ENCODE measurements around the gene LCORL. TPM values are rescaled to one million over a fixed set of nuclear protein-coding genes. Genes with fewer than 3 reads are reported as not detected.
A peak's percentile ranks its signal among the peaks of the same experiment; 100 is the strongest.

LCORL gene
- total RNA-seq, 1 experiment from 2014 or later: 15.5 TPM

- no peak overlapping the region for H2BK5ac ChIP-seq (ENCODE audit: insufficient read length, low read length)
- no peaks in the 10 kb centered on the region for H4K20me1 ChIP-seq (ENCODE audit: control insufficient read depth, insufficient read depth, insufficient read length)
- no peaks in the 10 kb centered on the region for H3K4me1 ChIP-seq (ENCODE audit: insufficient read depth, low read length)
- no peak overlapping the region for H3K56ac ChIP-seq (ENCODE audit: insufficient read length, low read depth, low read length)
- H3K27ac ChIP-seq (ENCODE audit: insufficient read length, low read depth, low read length): no peak overlapping the region
- H3K9ac ChIP-seq (ENCODE audit: extremely low read depth, insufficient read length, low read length): no peak overlapping the region
- no peak overlapping the region for H2AK5ac ChIP-seq (ENCODE audit: insufficient read length, low read length)
- H2BK15ac ChIP-seq (ENCODE audit: low read depth, low read length): no peak overlapping the region
- no peak overlapping the region for H2BK12ac ChIP-seq (ENCODE audit: insufficient read length, low read depth, low read length)
- H3T11ph ChIP-seq (ENCODE audit: low read length): no peak overlapping the region
- H3K23ac ChIP-seq (ENCODE audit: insufficient read length, low read depth, low read length): no peak overlapping the region
- Mint-ChIP-seq H3K27me3 (ENCODE audit: low read depth) (no peaks in the 10 kb centered on the region), H3K4me1 (no peaks in the 10 kb centered on the region), H3K4me3 (no peak overlapping the region), H3K36me3 (ENCODE audit: insufficient read depth in 1 of 3, low read depth in 3 of 3) (no peaks in the 10 kb centered on the region; a peak in 1 of 7 replicates), H3K27ac (no peak overlapping the region), H3K9me3 (no peaks in the 10 kb centered on the region)
- WGBS (ENCODE audit: extremely low coverage, insufficient read length, low lambda C conversion rate): no CpG with 5 or more reads among the region's 2 CpGs
- no peak overlapping the region for H2BK20ac ChIP-seq (ENCODE audit: low read depth, low read length, poor library complexity, severe bottlenecking)
- peak; percentile 62 for TF ChIP-seq CTCF (conservative IDR thresholded peaks at IDR 0.05)
- H4K5ac ChIP-seq (ENCODE audit: insufficient read length, low read depth, low read length): no peak overlapping the region
- H3K4me2 ChIP-seq (ENCODE audit: insufficient read depth, insufficient read length, low read length): no peak overlapping the region
- no peak overlapping the region for H3K4ac ChIP-seq (ENCODE audit: low read depth, low read length)
- H3K18ac ChIP-seq (ENCODE audit: insufficient read length, low read depth, low read length): no peak overlapping the region
- H4K91ac ChIP-seq (ENCODE audit: insufficient read length, low read depth, low read length): no peak overlapping the region
- H4K8ac ChIP-seq (replicated peaks; ENCODE audit: insufficient read length, low read depth, low read length): no peak overlapping the region
- no peak overlapping the region for H2AFZ ChIP-seq (ENCODE audit: low read length)
- DNase-seq: no peak
- no peaks in the 10 kb centered on the region for H3K9me3 ChIP-seq (ENCODE audit: control insufficient read depth, low read depth, low read length)
- H2BK120ac ChIP-seq (ENCODE audit: low read depth, low read length, poor library complexity, severe bottlenecking): no peak overlapping the region
- no peaks in the 10 kb centered on the region for H3K79me2 ChIP-seq (ENCODE audit: insufficient read depth, low read length)
- H3K79me1 ChIP-seq (ENCODE audit: insufficient read depth, low read depth, low read length, poor library complexity, severe bottlenecking): no peaks in the 10 kb centered on the region
- no peaks in the 10 kb centered on the region for H3K23me2 ChIP-seq (ENCODE audit: insufficient read length, low read depth, low read length, poor library complexity, severe bottlenecking)
- H3K27me3 ChIP-seq (ENCODE audit: insufficient read depth, low read length): no peaks in the 10 kb centered on the region
- H3K14ac ChIP-seq (ENCODE audit: insufficient read depth, low read length): no peak overlapping the region
Measured at GRCh38 chr4:18042754-18043153, 21.2 kb upstream of the LCORL start.

Measured in H9 (cell line).